WTC11 (cell line): ENCODE data around the gene FBN2. TPM values are rescaled to one million over a fixed set of nuclear protein-coding genes. Genes with fewer than 3 reads are reported as not detected.

Source experiments
- ATAC-seq: fragments of 200-7000 bp; cut with Tn5 transposase; 2 replicates; pipeline ENCODE4 v1.10.0; 2021; ENCODE audit warnings: mild to moderate bottlenecking, moderate library complexity
- CTCF ChIA-PET: fragments of 300-600 bp; sonication (Branson Sonifier 250); formaldehyde crosslinking; loops from one replicate; lab custom pipeline; 2021; ENCODE audit warnings: antibody characterized with exemption; lab: Charles Lee
- POLR2A ChIA-PET: fragments of 350-600 bp; sonication (Branson Sonifier 250); formaldehyde crosslinking; loops from one replicate; lab custom pipeline; 2021; ENCODE audit warnings: antibody characterized with exemption; lab: Charles Lee
- DNase-seq: peaks from one replicate; pipeline ENCODE4 v3.0.0; 2021; ENCODE audit warnings: low spot score
- H3K27ac Mint-ChIP-seq: 2 replicates; pipeline ENCODE4 v1.8.0; 2021; ENCODE audit warnings: mixed read lengths
- H3K27me3 Mint-ChIP-seq: 2 replicates; pipeline ENCODE4 v1.8.0; 2021; ENCODE audit warnings: low read depth, mild to moderate bottlenecking, moderate library complexity, mixed read lengths
- H3K36me3 Mint-ChIP-seq: 2 replicates; pipeline ENCODE4 v1.8.0; 2021; ENCODE audit warnings: mixed read lengths
- H3K4me1 Mint-ChIP-seq: 2 replicates; pipeline ENCODE4 v1.8.0; 2022; ENCODE audit warnings: mixed read lengths
- H3K4me3 Mint-ChIP-seq: 2 replicates; pipeline ENCODE4 v1.8.0; 2021; ENCODE audit warnings: mild to moderate bottlenecking, moderate library complexity, mixed read lengths
- H3K9me3 Mint-ChIP-seq: 2 replicates; pipeline ENCODE4 v1.8.0; 2021; ENCODE audit warnings: mixed read lengths
- AFF4 ChIP-seq: sonication (generic); formaldehyde crosslinking; IDR thresholded peaks from 2 replicates; pipeline ENCODE4 v1.8.1; 2023; ENCODE audit warnings: mild to moderate bottlenecking, missing genetic modification reagents, borderline replicate concordance
- ATF3 ChIP-seq: sonication (generic); formaldehyde crosslinking; conservative IDR thresholded peaks from 2 replicates; pipeline ENCODE4 v1.8.1; 2022; ENCODE audit warnings: mild to moderate bottlenecking, missing genetic modification reagents
- ATF6 ChIP-seq: sonication (generic); formaldehyde crosslinking; IDR thresholded peaks from 2 replicates; pipeline ENCODE4 v1.8.1; 2023; ENCODE audit warnings: mild to moderate bottlenecking, missing genetic modification reagents
- CBFB ChIP-seq: sonication (generic); formaldehyde crosslinking; IDR thresholded peaks from 2 replicates; pipeline ENCODE4 v1.8.1; 2022; ENCODE audit warnings: mild to moderate bottlenecking, low read depth, missing genetic modification reagents
- E2F5 ChIP-seq: sonication (generic); formaldehyde crosslinking; IDR thresholded peaks from 2 replicates; pipeline ENCODE4 v1.8.1; 2022; ENCODE audit warnings: mild to moderate bottlenecking, moderate library complexity, missing genetic modification reagents
- FOXJ3 ChIP-seq: sonication (generic); formaldehyde crosslinking; IDR thresholded peaks from 2 replicates; pipeline ENCODE4 v1.9.0; 2021; ENCODE audit warnings: missing genetic modification reagents, mild to moderate bottlenecking, borderline replicate concordance
- FOXK1 ChIP-seq: sonication (generic); formaldehyde crosslinking; IDR thresholded peaks from 2 replicates; pipeline ENCODE4 v1.8.0; 2022; ENCODE audit warnings: mild to moderate bottlenecking, moderate library complexity, missing genetic modification reagents
- MAX ChIP-seq: sonication (generic); formaldehyde crosslinking; IDR thresholded peaks from 2 replicates; pipeline ENCODE4 v1.8.0; 2022; ENCODE audit warnings: mild to moderate bottlenecking, missing genetic modification reagents
- NFATC4 ChIP-seq: fragments of 250-450 bp; sonication (Bioruptor Pico); IDR thresholded peaks from 2 replicates; pipeline ENCODE4 v1.9.0; 2021; ENCODE audit warnings: mild to moderate bottlenecking
- PRDM15 ChIP-seq: sonication (generic); formaldehyde crosslinking; IDR thresholded peaks from 2 replicates; pipeline ENCODE4 v1.8.0; 2022; ENCODE audit warnings: missing genetic modification reagents
- RORB ChIP-seq: fragments of 250-450 bp; sonication (Bioruptor Pico); IDR thresholded peaks from 2 replicates; pipeline ENCODE4 v1.9.0; 2021; ENCODE audit warnings: mild to moderate bottlenecking
- TEAD1 ChIP-seq: sonication (generic); formaldehyde crosslinking; IDR thresholded peaks from 2 replicates; pipeline ENCODE4 v1.8.0; 2022; ENCODE audit warnings: mild to moderate bottlenecking, missing genetic modification reagents
- ZMAT4 ChIP-seq: fragments of 250-450 bp; sonication (Bioruptor Pico); IDR thresholded peaks from 2 replicates; pipeline ENCODE4 v1.9.0; 2021; ENCODE audit warnings: mild to moderate bottlenecking
- ZNF138 ChIP-seq: sonication (generic); formaldehyde crosslinking; conservative IDR thresholded peaks from 2 replicates; pipeline ENCODE4 v1.8.1; 2022; ENCODE audit warnings: mild to moderate bottlenecking, moderate library complexity, missing genetic modification reagents
- ZNF263 ChIP-seq: sonication (generic); formaldehyde crosslinking; IDR thresholded peaks from 2 replicates; pipeline ENCODE4 v1.8.1; 2022; ENCODE audit warnings: low read depth, mild to moderate bottlenecking, moderate library complexity, missing genetic modification reagents
- ZNF423 ChIP-seq: fragments of 250-450 bp; sonication (Bioruptor Pico); IDR thresholded peaks from 2 replicates; pipeline ENCODE4 v2.1.2; 2022; ENCODE audit warnings: mild to moderate bottlenecking, moderate library complexity
- ZNF671 ChIP-seq: fragments of 250-450 bp; sonication (Bioruptor Pico); IDR thresholded peaks from 2 replicates; pipeline ENCODE4 v1.8.0; 2021; ENCODE audit warnings: mild to moderate bottlenecking
- total RNA-seq: library from RNA; stranded (reverse); gene quantifications from 3 replicates; pipeline ENCODE4 v1.2.3, GENCODE V29; 2021

Gene FBN2
- total RNA-seq, 1 experiment from 2014 or later = 56.7 TPM

- no peaks in the 10 kb centered on the region for H3K4me1 Mint-ChIP-seq
- ChIA-PET POLR2A (no interaction called here), CTCF (no interaction called here)
- ATAC-seq (no peak), DNase-seq (no peak)
- no peak overlapping the region for H3K27ac Mint-ChIP-seq
- H3K9me3 Mint-ChIP-seq = no peaks in the 10 kb centered on the region
- peaks cover 1% of the 10 kb centered on the region; the same call in 1 of the 2 replicates for H3K36me3 Mint-ChIP-seq
- H3K27me3 Mint-ChIP-seq = peaks cover 2% of the 10 kb centered on the region
- no peak overlapping the region for H3K4me3 Mint-ChIP-seq
- no peak for TF ChIP-seq ZNF263
- no peak for TF ChIP-seq ATF6
- no peak for TF ChIP-seq ZMAT4
- TF ChIP-seq FOXJ3 (CRISPR knock-in tag) = no peak
- no peak for TF ChIP-seq PRDM15
- no peak for TF ChIP-seq CBFB (CRISPR knock-in tag)
- no peak for TF ChIP-seq AFF4 (CRISPR knock-in tag)
- no peak for TF ChIP-seq ZNF138 (CRISPR knock-in tag)
- TF ChIP-seq TEAD1 = no peak
- no peak for TF ChIP-seq E2F5 (CRISPR knock-in tag)
Measured at GRCh38 chr5:128395073-128395472, 143.0 kb downstream of the FBN2 start.

- CTCF ChIA-PET = no interaction called here
- Mint-ChIP-seq H3K36me3 (peaks cover 4% of the 10 kb centered on the region), H3K4me1 (no peaks in the 10 kb centered on the region)
Measured at GRCh38 chr5:128384068-128384467, 154.0 kb downstream of the FBN2 start.

More at GRCh38 chr5:128384068-128384467, 154.0 kb downstream of the FBN2 start:
- Mint-ChIP-seq H3K27ac (no peak overlapping the region), H3K9me3 (peaks cover 9% of the 10 kb centered on the region), H3K4me3 (no peak overlapping the region), H3K27me3 (peaks cover 31% of the 10 kb centered on the region)
- no peak for DNase-seq
- no peak for TF ChIP-seq FOXK1 (CRISPR knock-in tag)
- TF ChIP-seq NFATC4 (CRISPR knock-in tag) = no peak
- TF ChIP-seq ATF3 (CRISPR knock-in tag) = no peak
- no peak for TF ChIP-seq RORB (CRISPR knock-in tag)
- TF ChIP-seq ZNF423 (CRISPR knock-in tag) = no peak
- TF ChIP-seq ZNF671 (CRISPR knock-in tag) = no peak
- no peak for TF ChIP-seq MAX (CRISPR knock-in tag)
- TF ChIP-seq PRDM15 = no peak
- no peak for ATAC-seq
- POLR2A ChIA-PET = no interaction called here
